ENCODE results near the gene BAIAP2L2.

The BAIAP2L2 gene

GRCh38 chr22:38106814-38107578, 3.5 kb downstream of the BAIAP2L2 start:
- DNase-seq = no peak

- DNase-seq = no peak
Measured at GRCh38 chr22:38104084-38104483, 6.4 kb downstream of the BAIAP2L2 start.

- no peak for DNase-seq
Measured at GRCh38 chr22:38103641-38104040, 6.8 kb downstream of the BAIAP2L2 start.

DNA sequence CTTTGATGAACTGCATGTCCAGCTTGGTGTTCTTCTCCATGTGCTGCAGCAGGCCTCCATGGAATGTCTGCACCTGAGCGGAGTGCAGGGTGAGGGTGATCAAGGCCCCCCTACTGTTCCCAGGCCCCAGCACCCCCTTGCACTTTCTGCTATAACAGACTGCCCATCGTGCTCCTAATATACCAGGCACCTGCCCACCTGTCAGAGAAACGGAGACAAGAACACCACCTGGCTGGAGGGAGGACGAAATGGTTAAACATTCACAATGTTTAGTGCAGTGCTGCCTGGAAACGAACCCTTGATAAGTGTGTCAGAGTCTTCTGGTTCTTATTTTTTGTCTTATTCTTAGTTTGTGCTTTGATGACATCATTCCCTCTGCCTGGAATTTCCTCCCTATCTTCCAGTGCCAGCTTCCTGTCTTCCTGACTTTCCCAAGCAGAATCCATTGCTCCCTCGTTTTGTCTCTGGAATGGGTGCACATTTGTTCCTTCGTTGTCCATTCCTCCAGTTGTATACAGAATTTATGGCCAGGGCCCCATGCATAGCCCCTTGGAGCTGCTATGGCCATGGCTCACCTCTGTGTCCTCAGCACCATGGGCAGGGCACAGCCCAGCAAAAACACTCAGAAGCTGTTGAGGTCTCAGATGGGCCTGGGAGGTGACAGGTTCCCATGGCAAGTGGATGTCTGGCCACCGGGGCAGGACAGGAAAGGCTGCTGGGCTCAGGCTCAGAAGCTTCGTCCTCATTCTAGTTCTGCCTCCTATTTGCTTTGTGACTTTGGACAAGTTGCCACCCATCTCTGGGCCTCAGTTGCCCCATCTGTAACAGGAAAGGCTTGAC, 11.9 kb downstream of the BAIAP2L2 start:
- no peak for DNase-seq

- no peak for DNase-seq
Measured at GRCh38 chr22:38097557-38098409, 12.7 kb downstream of the BAIAP2L2 start.

- DNase-seq = no peak
Measured at GRCh38 chr22:38097058-38097457, 13.4 kb downstream of the BAIAP2L2 start.

- no peak for DNase-seq
Measured at GRCh38 chr22:38089474-38089851, 21.0 kb downstream of the BAIAP2L2 start.

GRCh38 chr22:38088629-38089473, 21.6 kb downstream of the BAIAP2L2 start:
- DNase-seq = no peak

DNA sequence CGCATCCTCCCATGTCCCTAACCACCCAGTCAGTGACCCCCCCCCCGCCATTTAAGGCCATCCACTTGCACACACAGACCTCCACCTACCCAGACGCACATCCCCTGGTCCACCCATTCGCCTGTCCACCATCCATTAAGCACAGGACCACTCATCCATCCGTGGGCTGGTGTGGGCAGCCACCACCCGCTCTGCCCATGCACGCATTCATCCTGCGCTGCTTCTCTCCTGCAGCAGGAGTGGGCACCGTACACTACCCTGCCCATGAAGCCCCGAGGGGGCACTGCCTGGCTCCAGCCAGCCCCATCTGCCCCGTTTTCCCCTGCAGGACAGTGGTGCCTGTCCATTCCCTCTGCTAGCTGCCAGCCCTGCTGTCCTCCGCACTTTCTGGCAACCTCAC, 22.6 kb downstream of the BAIAP2L2 start:
- no peak for DNase-seq

GRCh38 chr22:38086942-38087341, 23.5 kb downstream of the BAIAP2L2 start:
- no peak for DNase-seq

- no peak for DNase-seq
Measured at GRCh38 chr22:38086001-38086845, 24.3 kb downstream of the BAIAP2L2 start.

DNA sequence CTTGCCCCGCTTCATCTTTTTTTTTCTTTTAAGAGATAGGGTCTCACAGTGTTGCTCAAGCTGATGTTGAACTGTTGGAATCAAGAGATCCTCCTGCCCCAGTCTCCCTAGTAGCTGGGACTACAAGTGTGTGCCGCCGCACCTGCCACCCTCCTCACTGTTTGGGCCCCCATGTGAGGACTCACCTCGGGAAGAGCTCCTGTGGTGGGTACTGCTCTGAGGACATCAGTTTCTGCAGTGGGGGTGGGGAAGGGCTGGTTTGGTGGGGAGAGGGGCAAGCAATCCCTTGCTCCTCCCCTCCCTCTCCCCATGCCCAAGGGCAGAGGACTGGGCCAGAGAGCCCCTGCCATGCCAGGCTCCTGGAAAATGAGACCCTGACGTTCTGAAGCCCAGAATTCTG, 25.0 kb downstream of the BAIAP2L2 start:
- no peak for DNase-seq

DNA sequence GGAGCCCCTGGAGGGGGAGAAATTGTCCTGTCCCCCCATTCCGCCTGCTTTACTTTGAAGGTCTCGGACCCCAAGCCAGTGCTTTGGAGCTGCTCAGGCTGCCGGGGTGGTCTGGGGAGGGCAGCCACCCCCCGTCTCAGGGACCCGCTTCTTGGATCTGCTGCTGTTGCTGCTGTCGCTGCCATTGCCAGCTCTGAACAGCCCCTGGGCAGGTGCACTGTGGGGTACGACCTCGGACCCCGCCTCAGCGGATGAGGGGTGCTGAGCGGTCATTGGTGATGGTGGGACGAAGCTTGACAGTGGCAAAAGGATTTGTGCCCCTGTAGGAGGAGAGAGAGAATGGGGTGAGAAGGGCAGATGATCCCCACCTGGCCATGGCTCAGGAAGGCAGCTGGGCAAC, 25.4 kb downstream of the BAIAP2L2 start:
- DNase-seq = no peak

DNA sequence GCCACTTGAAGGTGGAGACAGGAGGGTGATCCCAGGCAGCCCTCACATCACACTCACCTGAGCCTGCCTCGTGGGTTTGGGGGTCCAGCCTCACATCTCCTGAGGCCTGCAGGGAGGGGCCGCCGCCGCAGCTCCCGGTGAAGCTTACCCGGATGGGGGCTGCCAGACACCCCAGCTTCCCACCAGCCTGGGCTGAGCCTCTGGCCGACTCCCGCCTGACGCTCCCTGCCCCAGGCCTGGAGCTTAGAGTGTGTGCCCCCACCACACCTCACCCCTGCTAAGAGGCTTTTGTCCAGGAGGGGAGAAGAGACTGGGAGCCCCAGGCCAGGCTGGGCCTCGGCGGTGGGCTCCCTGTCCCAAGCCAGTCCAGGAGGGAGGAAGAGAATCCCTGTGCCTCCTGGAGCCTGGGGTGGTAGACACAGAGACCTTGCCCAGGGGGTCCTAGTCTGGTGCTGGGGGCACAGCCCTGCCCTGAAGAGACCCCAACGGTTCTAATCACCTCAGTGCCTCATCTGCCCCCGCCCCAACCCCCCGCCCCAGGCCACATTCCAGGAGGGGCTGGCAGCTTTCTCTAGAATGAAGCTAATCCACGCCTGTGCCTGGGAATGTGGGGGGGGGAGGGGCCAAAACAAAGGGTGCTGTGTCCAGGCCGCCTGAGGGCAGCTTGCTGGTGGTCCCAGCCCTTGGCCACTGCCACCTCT, 26.4 kb downstream of the BAIAP2L2 start, which contains the start of gene SLC16A8:
TSS of gene SLC16A8 (minus strand) at position 254 of the 701 bp plus-strand sequence. CDS start 1,311 bp downstream, outside the sequence.
- no peak for DNase-seq

- DNase-seq = no peak
Measured at GRCh38 chr22:38082986-38083710, 27.3 kb downstream of the BAIAP2L2 start.

DNA sequence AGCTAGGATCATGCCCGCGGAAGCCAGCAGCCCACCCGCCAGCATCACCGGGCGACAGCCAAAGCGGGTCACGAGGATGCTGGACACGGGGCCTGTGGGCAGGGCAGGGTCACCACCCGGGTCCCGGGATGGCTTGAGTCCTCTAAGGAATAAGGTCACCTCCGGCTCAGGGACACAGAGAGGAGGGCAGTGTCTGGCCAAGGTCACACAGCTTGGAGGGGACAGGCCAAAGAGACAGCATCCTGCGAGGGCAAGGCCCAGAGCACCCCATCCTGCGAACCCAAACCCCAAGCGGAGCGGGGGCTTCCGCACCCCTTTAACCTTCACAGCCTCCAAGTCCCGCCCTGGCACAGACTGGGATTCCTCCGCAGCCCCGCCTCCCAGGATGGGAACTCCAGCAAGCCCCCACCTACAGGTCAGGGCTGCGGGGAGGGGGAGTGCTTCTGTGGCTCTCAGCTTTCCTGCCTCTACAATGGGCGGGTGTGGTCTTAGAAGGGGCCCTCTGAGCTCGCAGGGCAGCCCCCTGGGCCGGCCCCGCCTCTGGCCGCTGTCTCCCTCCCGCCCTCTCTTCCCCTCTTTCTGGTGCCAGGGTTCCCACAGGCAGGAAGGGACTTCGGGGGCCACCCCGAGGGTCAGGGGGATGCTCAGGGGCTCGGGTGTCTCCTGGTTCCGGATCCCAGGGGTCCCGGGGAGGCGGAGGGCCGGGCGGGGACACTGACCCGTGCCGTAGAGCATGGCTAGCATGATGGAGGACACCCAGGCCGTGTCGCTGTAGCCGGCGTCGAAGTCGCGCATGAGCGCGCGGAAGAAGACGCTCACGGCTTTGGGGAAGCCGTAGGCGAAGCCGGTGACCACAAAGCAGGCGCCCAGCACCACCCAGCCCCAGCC, 28.3 kb downstream of the BAIAP2L2 start:
- DNase-seq = no peak

GRCh38 chr22:38081636-38081940, 28.9 kb downstream of the BAIAP2L2 start:
- DNase-seq = no peak

- peak; percentile 23 for DNase-seq
Measured at GRCh38 chr22:38080850-38081635, 29.4 kb downstream of the BAIAP2L2 start.
